Dedifferentiated amniotic fluid mesenchymal stem cell (primary cell): ENCODE results near the gene OTULIN.

Experiments
- DNase-seq: peaks from one replicate; pipeline ENCODE4 v3.0.0-alpha.2; 2016; ENCODE audit errors: extremely low spot score

OTULIN gene

DNA sequence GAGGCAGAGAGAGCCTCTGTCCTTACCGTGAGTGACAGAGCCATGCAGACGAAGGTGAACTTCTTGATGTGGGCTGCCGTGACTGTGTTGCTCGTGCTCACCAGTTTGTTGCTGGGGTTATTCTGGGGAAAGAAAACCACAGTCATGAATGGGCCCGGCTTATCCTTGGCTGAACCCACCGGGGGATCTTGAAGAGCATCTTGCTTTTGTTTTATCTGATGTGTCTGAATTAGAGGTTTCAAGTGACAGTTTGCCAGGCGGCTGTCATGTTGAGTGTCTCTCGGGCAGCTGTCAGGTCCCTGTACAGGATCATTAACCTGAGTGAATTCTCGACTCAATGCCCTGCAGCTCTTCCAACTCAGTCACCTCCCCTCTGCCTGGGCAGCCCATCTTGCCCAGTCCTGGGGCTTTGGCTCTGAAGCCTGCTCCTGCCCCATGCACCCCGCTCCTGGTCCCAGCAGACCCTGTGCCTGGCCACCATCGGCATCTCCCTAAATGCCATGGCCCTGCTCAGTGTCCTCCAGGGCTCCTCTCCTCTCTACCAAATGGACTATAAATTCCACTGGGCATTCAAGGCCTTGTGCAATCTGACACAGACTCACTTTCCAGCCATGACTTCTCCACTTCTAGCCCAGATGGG is 77.4 kb downstream of the OTULIN start:
- no peak for DNase-seq

DNA sequence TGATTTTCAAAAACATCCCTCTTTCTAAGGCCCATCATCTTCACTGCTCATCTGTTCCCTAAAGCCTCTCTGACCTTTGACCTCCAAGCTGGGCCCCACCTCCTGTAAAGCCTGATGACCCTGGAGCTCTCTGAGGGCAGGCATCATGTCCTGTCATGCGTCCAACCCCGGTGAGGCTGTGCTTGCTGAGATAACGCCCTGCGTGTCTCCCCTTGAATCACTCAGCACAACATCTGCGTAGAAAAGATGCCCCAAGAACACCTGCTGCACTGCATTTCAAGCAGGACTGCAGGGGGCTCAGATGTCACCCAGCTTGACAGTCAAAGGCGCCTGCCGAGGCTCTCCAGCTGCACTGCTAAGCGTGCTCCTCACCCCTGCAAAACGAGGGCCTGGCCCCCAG is 78.0 kb downstream of the OTULIN start:
- DNase-seq: no peak

DNA sequence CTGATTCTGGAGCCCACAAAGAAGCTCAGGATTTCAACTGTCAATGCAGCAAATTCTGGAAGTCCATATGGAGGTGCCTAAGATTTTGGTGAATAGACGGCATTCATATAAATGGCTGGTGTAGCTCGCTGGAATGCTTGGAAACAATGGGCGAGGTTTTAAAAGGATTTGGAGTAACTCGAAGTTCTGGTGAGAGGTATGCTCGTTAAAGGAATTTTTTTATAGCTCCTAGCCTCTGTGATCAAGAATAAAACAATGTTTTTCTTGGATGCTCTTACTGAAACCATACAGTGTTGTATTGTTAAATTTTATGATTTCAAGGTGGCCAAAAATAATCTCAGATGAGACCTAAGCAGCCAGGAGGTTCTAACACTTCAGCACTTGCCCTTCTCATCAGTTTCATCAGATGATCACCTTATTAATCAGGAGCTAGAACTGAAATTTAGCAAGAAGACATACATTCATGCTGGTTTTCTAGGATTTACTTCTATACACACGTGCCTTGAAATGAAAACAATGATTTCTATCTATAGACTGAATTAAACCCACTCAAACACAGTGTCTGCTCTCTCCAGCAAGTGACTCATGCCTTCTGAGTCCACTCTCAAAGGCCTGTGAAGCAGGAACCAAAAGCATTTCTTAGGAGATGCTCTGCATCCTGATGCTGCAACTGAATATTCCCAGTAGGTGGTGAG is 79.2 kb downstream of the OTULIN start:
- peak; percentile 20 for DNase-seq

DNA sequence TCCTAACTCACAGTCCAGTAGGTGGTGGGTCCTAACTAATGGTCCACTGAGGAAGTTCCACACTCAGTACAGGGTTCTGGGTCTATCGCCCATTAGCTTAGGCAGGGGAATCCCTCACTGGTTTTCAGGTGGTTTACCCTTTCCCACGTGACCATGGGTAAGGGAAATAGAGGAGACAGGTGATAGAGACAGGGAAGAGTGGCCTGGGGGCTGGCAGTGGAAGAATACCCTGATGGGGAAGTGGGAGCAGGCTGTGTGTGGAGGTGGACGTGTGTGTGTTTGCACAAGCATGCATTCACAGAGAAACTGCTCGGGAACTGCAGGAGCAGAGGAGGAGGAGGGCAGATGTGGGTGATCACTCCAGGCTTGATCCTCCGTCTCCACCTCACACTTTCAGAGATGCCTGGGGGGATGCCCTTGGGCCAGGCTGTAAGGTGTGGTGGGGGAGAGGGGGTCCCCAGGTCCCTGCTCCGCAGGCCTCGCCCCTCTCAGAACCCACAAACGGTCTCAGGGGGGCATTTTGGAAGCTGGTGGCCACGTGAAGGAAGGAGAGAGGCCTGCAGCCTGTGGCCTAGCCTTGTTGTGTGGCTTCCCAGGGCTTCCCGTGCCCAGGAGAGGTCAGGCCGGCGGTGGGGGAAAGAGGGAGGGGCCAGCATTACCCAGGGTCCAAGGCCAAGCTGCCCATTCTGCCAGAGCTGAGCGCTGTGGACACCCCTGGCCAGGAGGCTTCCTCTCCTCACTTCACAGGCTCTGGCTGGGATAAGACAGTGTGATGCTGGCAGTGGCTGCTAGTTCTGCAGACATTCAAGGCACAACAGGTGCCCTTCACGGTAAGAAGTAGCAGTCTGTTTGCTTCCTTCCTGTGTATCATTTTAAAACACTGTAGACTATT is 80.0 kb downstream of the OTULIN start:
- DNase-seq: no peak

DNA sequence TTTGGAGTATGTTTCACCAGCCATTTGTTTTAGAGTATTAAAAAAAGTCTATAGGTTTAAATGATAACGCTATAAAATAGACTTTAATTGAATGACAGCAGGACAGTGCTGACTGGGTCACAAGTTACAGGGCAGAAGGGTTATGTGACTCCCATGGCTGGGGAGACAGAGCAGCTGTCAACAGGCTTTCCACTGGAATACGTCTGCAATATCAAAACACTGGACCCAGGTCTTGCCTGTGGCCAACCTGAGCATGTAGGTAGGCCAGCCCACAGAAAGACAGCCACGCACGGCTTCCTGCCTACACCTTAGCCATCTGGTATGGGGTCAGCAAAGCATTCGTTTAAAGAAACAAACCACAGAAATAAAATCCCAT is 80.7 kb downstream of the OTULIN start:
- no peak for DNase-seq

DNA sequence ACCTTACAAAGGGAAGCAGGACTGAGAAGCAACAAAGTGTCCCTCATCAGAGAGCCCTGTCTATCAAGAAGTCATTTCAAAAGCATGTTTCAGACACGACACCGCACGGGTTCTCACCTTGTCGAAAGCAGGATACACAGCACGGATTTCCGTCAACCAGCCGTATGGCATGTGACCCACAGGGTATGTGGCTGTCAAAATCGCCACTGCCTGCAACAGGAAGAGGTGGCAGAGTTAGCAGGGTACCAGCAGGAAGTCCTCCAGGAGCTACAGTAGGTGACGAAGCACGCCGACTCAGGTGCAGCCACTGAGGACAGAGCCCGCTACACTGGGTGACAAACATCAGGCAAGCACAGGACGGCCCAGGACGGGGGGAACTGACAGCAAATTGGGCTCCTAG is 81.2 kb downstream of the OTULIN start:
- DNase-seq: no peak

DNA sequence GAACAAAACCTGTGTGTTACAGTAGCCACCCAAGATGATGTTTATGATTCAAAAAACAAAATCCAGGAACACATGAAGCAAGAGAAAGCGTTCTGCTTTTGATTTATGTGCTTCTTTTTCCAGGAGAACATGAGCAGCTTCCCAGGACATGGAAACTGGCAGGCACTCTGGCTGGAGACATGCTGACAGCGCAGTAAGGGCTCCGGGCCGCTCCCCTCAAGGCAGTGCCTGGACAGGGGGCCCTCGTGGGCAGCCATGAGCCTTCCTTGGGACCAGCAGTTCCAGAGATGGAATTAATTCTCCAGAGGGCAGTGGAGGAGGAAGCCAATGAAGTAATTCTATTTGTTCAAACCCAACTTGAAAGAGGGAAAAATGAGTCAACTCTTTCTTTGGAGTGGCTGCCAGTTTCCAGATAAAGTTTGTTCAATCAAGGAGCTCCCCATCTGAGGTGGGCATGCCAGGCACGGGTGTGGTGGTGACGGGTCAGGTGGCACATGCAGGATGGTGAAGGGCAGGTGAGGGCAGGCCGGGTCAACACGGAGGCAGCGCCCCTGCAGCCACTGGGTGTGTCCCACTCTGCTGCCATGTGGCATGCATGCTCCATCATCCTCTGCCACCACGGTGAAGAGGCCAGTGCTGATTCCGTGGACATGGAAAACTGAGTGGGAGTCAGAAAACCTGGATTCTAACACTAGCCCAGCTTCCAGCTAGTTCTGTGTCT is 83.8 kb downstream of the OTULIN start:
- no peak for DNase-seq
